ENCODE results near the gene AP3D1.

The AP3D1 gene

GRCh38 chr19:2057484-2058469, 93.6 kb downstream of the AP3D1 start:
- no peak for DNase-seq (ENCODE audit: low read depth, low spot score)
- H3K4me3 ChIP-seq (ENCODE audit: low read length): no peak overlapping the region

DNA sequence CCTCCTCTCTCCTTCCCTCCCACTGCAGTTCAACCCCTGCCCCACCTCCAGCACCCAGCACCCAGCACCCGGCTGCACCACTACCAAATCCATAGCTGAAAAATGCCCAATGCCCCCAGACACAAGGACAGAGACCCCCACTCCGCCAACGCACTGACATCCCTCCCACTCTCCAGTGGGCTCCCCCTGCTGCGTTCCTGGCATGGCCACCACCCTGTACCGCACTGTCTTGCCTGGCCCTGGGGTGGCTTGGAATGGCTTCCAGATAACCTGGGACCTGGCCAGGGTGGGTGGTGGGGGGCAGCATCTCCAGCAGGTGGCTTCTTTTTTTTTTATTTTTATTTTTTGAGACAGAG, 94.6 kb downstream of the AP3D1 start:
- no peak for DNase-seq (ENCODE audit: low read depth, low spot score)
- no peak overlapping the region for H3K4me3 ChIP-seq (ENCODE audit: low read length)

GRCh38 chr19:2055931-2056836, 95.2 kb downstream of the AP3D1 start:
- peak; percentile 51 for DNase-seq (ENCODE audit: low read depth, low spot score)
- no peak overlapping the region for H3K4me3 ChIP-seq (ENCODE audit: low read length)

GRCh38 chr19:2054763-2055162, 96.6 kb downstream of the AP3D1 start:
- no peak for DNase-seq (ENCODE audit: low read depth, low spot score)
- H3K4me3 ChIP-seq (ENCODE audit: low read length): no peak overlapping the region

DNA sequence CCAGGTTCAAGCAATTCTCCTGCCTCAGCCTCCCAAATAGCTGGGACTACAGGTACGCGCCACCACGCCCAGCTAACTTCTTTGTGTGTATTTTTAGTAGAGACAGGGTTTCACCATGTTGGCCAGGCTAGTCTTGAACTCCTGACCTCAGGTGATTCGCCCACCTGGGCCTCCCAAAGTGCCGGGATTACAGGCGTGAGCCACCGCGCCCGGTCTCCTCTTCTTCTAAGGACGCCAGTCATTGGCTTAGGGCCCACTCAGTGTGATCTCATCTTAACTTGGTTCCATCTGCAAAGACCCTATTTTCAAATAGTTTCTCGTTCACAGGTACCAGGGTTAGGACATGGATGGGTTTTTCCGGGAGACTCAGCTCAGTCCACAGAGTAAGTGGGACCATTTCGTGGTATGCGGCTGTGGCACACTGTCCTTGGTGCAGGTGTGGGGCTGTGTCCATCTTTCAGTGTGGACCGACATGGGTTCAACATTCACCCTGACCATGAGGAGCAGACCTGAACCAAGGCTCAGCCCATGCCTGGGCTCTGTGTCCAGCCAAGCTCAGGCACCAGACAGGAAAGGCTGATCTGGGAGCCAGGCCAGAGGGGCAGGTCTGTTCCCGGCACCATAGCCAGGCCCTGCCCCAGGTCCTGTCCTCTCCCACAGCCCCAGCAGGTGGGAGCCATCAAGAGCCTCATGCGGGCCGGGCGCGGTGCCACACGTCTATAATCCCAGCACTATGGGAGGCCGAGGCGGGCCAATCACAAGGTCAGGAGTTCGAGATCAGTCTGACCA, 97.6 kb downstream of the AP3D1 start:
- DNase-seq (ENCODE audit: low read depth, low spot score): no peak
- H3K4me3 ChIP-seq (ENCODE audit: low read length): no peak overlapping the region

DNA sequence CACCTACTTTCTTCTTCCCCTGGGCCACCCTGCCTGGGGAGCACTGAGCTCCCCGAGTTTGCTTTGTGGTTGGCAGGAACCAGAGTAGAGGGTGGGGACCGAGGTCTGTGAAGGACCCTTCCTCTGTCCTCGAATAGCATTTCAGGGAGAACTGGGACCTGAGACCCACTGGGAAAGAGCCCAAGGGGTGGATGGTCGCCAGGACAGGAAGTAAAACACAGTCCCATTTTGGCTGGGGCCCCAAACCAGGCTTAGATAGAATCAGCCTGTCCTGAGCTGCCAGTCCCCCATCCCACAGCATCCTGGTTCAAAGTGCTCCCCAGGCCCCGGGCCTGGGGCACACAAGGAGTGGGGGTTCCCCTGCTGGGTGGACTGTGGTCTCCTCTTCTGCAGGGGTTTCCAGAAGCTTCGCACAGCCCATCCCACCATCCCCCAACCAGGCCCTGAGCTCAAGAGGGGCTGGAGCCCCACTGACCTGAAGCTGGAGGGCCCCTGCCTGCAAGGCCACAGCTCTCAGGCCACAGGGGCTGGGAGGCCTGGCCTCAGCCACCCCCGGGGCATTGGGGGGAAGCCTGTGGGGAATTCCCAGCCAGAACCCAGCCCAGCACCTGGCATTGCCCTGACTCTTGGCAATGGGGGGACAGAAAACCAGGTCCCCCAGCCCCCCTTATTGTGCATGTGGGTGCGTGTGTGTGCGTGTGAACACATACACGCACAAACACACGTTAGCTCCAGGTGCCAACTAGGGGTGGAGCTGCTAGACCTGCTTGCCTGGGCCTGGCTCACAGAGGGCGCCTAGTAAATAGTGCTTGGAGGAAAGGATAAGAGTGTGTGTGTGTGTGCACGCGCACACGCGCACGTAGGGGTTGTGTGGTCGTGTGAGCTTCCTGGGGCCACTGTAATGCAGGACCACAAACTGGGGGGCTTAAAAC, 99.3 kb downstream of the AP3D1 start:
- DNase-seq (ENCODE audit: low read depth, low spot score): peak; percentile 71

GRCh38 chr19:2050991-2051772, 100.2 kb downstream of the AP3D1 start, which contains the start of gene MKNK2:
MKNK2 (minus strand) TSS chr19:2051244; CDS start chr19:2050851, 393 bp downstream.
- peak; percentile 72 for DNase-seq (ENCODE audit: low read depth, low spot score)
- H3K4me3 ChIP-seq (ENCODE audit: low read length): peak within 1 kb of the TSS; percentile 79

More for the DNA sequence above, 99.3 kb downstream of the AP3D1 start:
- peak overlapping the region; percentile 59 for H3K4me3 ChIP-seq (ENCODE audit: low read length)

Data from Jurkat, Clone E6-1 (cell line).